Measurements from ENCODE around the gene MBOAT1. TPM values are rescaled to one million over a fixed set of nuclear protein-coding genes. Genes with fewer than 3 reads are reported as not detected.

MBOAT1 gene
- total and polyA plus RNA-seq, 12 donors: 1.5 to 7.9 (median 3.8) TPM

DNA sequence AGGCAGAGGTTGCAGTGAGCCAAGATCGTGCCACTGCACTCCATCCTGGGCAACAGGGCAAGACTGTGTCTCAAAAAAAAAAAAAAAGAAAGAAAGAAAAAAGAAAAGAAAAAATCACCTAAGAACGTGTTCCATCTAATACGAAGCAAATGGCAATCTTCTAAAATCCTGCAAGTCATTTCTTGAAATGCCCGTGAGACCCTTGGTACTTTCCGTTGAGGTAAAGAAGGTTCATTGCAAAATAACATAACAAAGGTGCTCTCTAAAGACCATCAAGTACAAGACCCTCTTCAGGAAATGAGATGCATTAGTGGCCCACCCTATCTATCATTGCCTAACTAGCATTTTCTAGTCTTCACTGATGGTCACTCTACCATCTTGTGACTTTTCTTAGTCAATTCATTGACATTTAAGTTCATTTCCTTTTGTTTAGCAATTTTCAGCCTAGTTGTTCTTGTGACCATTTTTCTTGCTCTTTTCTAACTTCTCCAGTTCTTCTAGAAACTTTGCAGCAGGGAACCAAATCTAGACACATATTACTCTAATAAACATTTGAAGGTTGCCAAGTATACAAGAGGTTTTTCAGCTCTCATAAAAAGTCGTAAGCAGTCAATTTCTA, 14.0 kb downstream of the MBOAT1 start:
- intact Hi-C loops (cut with DNase I): loop anchor here in 1 of 10 donors (5.0 kb wide), 1 partner anchor 71 kb away; no protein-coding TSS in a partner anchor
- Histone ChIP-seq H3K4me1 (peaks cover 0 to 37% (median 24%) of the 10 kb centered on the region in 9 donors), H3K9me3 (no peaks in the 10 kb centered on the region), H3K27ac (no peak overlapping the region), H3K27me3 (no peaks in the 10 kb centered on the region), H3K4me3 (no peak overlapping the region), H3K36me3 (no peaks in the 10 kb centered on the region)
- TF ChIP-seq, protein P1, sequence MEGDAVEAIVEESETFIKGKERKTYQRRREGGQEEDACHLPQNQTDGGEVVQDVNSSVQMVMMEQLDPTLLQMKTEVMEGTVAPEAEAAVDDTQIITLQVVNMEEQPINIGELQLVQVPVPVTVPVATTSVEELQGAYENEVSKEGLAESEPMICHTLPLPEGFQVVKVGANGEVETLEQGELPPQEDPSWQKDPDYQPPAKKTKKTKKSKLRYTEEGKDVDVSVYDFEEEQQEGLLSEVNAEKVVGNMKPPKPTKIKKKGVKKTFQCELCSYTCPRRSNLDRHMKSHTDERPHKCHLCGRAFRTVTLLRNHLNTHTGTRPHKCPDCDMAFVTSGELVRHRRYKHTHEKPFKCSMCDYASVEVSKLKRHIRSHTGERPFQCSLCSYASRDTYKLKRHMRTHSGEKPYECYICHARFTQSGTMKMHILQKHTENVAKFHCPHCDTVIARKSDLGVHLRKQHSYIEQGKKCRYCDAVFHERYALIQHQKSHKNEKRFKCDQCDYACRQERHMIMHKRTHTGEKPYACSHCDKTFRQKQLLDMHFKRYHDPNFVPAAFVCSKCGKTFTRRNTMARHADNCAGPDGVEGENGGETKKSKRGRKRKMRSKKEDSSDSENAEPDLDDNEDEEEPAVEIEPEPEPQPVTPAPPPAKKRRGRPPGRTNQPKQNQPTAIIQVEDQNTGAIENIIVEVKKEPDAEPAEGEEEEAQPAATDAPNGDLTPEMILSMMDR (IDR thresholded peaks at IDR 0.05): no peak
- WGBS, 2 donors: 92 to 95% methylated on average over 6 of the region's 6 CpGs
- DNase-seq (no peak), ATAC-seq (no peak)

DNA sequence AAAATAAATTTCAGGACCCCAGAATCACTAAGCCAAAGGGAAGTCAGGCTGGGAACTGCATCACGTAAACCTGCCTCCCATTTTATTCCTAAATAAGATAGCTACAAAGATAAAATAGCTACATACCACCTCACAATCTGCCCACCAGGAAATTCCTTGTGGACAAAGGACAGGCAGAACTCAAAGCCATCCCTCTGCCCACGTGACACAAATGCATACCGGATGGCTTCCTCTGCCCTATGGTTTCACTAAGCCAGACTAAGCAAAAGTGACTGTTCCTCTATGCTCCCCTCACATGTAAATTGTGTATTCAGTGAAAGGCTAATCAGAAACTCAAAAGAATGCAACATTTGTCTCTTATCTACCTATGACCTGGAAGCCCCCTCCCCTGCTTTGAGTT, 15.0 kb downstream of the MBOAT1 start:
- TF ChIP-seq, protein P1 (IDR thresholded peaks at IDR 0.05): no peak

DNA sequence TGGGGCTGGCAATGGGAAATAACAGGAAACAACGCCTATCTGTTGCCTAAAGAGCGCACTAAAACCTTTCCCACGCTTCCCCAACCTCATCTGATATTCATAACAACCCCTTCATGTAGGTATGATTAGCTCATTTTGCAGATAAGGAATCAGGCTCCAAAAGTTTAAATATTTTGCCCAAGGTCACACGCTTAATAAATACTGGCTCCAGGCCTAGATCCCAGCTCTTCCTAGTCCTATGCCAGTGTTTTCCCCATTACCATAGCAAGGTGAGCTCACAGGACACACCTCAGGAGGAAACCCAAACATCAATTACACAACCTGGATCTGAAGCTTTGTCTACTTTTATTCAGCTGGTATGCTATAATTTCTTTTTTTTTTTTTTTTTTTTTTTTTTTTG, 19.6 kb downstream of the MBOAT1 start:
- DNase-seq (no peak), ATAC-seq (no peak)
- H3K4me3 ChIP-seq: no peak overlapping the region
- intact Hi-C loops (cut with DNase I): no loop called here
- H3K36me3 ChIP-seq: peaks cover 0 to 4% (median 0%) of the 10 kb centered on the region in 9 donors
- no peaks in the 10 kb centered on the region for H3K27me3 ChIP-seq
- peaks cover 0 to 7% (median 0%) of the 10 kb centered on the region in 9 donors for H3K4me1 ChIP-seq
- 94 to 99% methylated on average over 4 of the region's 4 CpGs for WGBS, 2 donors
- TF ChIP-seq, protein P1 (IDR thresholded peaks at IDR 0.05): no peak
- no peak overlapping the region for H3K27ac ChIP-seq
- H3K9me3 ChIP-seq: peaks cover 0 to 6% (median 0%) of the 10 kb centered on the region in 11 donors

More for the DNA sequence above, 15.0 kb downstream of the MBOAT1 start:
- Histone ChIP-seq H3K36me3 (no peaks in the 10 kb centered on the region), H3K4me3 (no peak overlapping the region), H3K27ac (no peak overlapping the region), H3K9me3 (no peaks in the 10 kb centered on the region), H3K4me1 (peaks cover 0 to 31% (median 16%) of the 10 kb centered on the region in 9 donors), H3K27me3 (no peaks in the 10 kb centered on the region)
- 64 to 89% methylated on average over 3 of the region's 3 CpGs for WGBS, 2 donors
- DNase-seq (no peak), ATAC-seq (no peak)
- intact Hi-C loops (cut with DNase I): loop anchor here in 1 of 10 donors (5.0 kb wide), 1 partner anchor 70 kb away; no protein-coding TSS in a partner anchor

DNA sequence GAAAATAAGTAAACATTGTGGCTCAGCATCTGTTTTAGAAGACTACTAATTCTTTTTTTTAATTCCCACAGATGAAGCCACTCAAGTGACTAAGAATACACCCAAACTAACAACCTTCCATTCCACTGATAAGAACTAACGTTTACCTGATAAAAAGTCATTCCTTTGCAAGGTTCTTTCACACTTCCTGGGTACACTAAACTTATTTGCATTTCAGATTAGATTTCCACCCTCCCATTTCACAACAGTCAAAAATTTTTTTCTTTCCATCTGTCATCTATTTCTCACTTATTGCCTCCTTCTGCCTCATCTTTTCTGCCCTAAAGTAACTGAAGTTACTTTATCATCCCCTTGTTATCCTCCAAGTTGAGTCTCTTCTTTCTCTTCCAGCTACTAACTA, 20.3 kb downstream of the MBOAT1 start:
- H3K4me3 ChIP-seq: no peak overlapping the region
- H3K27ac ChIP-seq: no peak overlapping the region
- WGBS, 2 donors: 19 to 37% methylated on average over 1 of the region's 1 CpG
- intact Hi-C loops (cut with DNase I): no loop called here
- peaks cover 0 to 6% (median 0%) of the 10 kb centered on the region in 11 donors for H3K9me3 ChIP-seq
- peaks cover 0 to 7% (median 0%) of the 10 kb centered on the region in 9 donors for H3K4me1 ChIP-seq
- peaks cover 0 to 4% (median 0%) of the 10 kb centered on the region in 9 donors for H3K36me3 ChIP-seq
- DNase-seq (no peak), ATAC-seq (no peak)
- H3K27me3 ChIP-seq: no peaks in the 10 kb centered on the region
- TF ChIP-seq, protein P1 (IDR thresholded peaks at IDR 0.05): no peak

All from heart right ventricle (tissue), 16 donors.